Stomach (tissue), 4 donors: ENCODE data around the gene XRCC5.

Experiments
- POLR2AphosphoS5 ChIP-seq, 3 donors: sonication (generic); formaldehyde crosslinking; IDR thresholded peaks; one replicate each; pipeline ENCODE4 v1.6.1; 2016; ENCODE audit warnings: antibody characterized with exemption in 3 of 3
- TF ChIP-seq, protein P1 (sequence below), 7 experiments: fragments of 450-650 bp in 4 of 7; fragments of 200-600 bp in 3 of 7; sonication (generic) in 3 of 7; IDR thresholded peaks; one replicate each; pipeline ENCODE4 v1.5.1; 2016 to 2019; ENCODE audit warnings: antibody characterized with exemption in 7 of 7, control low read depth in 2 of 7, mild to moderate bottlenecking in 1 of 7

DNA sequence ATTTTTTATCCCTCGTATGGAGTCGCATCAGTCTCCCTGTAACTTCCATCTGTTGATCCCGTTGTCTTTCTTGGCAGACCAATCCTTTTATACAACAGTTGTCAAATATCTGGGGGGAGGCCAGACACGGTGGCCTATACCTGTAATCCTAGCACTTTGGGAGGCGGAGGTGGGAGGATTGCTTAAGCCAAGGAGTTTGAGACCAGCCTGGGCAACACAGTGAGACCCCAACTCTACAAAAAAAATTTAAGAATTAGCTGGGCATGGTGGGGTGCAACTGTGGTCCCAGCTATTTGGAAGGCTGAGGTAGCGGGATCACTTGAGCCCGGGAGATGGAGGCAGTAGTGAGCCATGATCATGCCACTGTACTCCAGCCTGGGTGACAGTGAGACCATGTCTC lies 2.0 kb downstream of the XRCC5 start:
- TF ChIP-seq, protein P1, sequence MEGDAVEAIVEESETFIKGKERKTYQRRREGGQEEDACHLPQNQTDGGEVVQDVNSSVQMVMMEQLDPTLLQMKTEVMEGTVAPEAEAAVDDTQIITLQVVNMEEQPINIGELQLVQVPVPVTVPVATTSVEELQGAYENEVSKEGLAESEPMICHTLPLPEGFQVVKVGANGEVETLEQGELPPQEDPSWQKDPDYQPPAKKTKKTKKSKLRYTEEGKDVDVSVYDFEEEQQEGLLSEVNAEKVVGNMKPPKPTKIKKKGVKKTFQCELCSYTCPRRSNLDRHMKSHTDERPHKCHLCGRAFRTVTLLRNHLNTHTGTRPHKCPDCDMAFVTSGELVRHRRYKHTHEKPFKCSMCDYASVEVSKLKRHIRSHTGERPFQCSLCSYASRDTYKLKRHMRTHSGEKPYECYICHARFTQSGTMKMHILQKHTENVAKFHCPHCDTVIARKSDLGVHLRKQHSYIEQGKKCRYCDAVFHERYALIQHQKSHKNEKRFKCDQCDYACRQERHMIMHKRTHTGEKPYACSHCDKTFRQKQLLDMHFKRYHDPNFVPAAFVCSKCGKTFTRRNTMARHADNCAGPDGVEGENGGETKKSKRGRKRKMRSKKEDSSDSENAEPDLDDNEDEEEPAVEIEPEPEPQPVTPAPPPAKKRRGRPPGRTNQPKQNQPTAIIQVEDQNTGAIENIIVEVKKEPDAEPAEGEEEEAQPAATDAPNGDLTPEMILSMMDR (IDR thresholded peaks at IDR 0.05): no peak
- TF ChIP-seq POLR2AphosphoS5 (IDR thresholded peaks at IDR 0.05): no peak
